GM21526 (cell line): ENCODE measurements around the gene CFAP73.
"Not testable (repeated sequence)": the region's sequence is repeated elsewhere in the genome, so short reads cannot be mapped to it uniquely, and the experiment has no call there.

Experiments
- ATAC-seq: cut with Tn5 transposase; IDR thresholded peaks from one replicate; pipeline ENCODE4 v1.9.1; 2021; ENCODE audit warnings: moderate library complexity; ENCODE audit not compliant: unreplicated experiment, low FRiP score

Gene CFAP73

DNA sequence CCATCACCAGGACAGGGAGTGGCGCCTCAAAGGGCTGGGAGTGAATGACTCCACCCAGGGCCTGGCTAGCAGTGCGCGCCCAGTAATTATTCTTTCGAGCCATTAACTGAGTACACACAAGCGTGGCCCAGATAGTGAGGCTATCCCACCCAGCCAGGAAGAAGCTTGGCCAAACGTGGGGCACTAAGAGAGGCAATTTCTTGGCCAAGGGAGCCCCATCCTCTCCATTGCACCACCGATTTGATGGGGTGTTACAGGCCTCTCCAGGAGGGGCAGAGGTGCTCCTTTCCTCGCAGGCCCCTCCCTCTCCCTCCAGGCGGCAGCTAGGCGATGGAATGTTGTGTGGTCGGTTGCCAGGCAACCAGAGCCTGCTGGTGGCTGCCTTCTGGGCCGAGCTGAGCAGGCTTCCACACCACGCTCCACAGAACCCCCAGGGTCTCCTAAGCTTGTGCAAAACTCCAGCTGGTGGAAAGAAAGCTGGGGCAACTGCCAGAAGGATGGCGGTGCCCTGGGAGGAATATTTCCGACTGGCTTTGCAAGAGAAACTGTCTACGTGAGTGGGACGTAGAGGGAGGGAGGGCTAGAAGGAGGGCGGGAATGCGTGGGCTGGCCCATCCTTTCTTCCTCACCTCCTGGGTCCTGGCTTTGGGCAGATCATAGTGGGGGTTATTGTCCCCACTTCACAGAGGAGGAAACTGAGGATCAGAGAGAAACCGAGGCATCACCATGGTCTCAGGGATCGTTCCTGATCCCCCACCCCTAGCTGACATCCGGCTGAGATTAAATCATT is at the start of gene CFAP73:
Gene CFAP73, plus strand, starts transcription at position 364 of the 790 bp plus-strand sequence. Its CDS starts 134 bp downstream, at position 498.
- ATAC-seq, result no peak

DNA sequence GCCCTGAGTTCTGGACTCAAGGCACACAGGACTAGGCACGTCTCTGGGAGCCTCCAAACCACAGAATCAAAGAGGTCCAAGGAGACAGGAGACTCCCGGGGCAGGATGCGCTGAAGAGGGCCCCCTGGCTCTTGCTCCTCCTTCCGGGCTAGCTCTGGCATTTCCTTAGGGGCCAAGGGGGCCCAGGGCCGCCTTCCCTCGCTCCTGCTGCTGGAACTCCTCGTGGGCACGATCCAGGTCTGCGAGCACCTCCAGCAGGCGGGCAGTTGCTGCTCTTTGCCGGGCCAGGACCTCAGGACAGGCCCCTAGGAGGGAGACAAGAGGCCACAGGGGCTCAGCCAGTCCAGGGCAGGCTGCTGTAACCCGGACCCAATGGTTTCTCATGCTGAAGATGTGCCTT is 49.8 kb upstream of the CFAP73 start:
- ATAC-seq, result no peak

DNA sequence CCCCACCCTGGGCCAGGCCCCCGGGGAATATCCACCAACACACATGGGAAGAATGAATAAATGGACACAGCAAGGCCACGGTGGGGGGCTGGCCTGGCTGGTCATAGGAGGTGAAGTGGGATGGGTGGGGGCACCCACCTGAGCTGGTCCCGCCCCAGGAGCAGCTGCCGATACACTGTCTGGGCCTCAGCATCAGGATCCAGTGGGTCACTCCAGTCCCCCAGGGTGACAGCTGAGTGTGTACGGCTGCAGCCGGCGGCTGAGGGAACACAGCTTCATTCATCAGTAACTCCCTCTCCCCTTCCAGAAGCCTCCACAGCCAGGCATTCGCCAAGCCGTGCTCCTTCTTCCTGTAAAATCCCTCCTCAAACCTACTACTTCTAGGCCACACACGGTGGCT is 47.8 kb upstream of the CFAP73 start:
- ATAC-seq, result no peak

DNA sequence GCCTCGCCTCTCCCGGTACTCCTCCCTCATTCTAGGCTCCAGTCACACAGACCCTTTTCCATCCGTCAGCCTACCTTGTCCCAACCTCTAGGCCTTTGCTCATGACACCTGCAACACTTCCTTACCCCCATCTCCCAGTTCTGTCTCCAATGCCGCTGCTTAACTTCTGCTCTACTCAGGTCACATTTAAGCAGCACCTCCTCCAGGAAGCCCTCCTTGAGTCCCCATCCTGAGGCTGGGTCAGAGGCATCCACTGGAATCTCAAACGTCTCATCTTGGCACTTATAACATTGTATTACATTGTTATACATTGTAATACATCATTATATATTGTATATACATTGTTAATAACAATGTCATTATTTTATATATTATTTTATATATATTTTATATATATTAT is 46.7 kb upstream of the CFAP73 start:
- no peak for ATAC-seq

DNA sequence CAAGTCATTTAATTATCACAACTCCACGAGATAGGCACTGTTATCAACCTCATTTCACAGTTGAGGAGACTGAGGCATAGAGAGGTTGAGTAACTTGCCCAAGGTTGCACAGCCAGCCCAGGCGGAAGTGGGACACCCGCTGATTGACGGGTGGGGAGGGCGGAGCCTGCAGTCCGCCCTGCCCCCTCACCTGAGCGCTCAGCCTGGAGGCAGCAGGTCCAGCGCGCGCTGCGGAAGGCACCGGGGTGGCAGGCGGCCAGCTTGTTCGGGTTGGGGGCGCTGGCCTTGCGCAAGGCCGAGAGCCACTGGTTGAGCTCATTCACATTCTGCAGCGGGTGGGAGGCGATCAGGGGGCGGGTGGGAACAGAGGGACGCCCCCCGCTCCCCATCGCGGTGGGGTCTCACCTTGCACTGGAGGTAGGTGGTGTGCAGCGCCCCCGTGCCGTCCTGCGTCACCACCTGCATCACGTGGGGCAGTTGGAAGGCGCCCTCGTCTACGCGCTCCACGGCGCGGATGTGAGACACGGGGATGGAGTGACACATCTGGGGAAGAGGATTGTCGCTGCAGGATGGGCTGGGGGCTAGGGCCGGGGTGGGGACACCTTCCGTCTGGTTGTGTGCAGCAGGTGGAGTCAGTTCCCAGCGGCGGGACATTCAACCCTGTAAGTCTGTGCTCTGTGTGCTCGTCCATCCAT is 45.6 kb upstream of the CFAP73 start:
- ATAC-seq, result no peak

DNA sequence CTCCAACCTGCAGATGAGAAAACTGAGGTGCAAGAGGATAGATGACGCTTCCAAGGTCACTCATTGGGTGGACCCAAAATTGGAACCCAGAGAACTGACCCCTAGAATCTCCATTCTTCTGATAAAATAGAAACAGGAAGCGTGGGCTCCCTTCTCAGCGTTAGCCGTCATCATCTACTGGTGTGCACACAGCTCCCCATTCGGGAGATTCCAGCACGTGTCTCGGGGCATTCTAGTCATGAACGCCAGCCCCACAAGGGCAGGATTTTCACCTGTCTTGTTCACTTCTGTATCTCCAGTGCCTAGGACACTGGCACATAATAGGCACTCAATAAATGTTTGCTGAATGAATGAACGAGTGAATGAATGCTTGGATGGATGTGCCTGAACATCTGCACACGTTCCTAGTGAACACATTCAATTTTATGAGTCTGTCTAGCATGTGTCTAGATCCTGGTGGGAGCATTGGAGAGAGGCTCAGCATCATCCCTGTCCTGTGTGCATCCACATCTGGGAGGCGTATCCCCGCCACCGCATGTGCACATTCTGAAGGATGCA is 44.5 kb upstream of the CFAP73 start:
- no peak for ATAC-seq

DNA sequence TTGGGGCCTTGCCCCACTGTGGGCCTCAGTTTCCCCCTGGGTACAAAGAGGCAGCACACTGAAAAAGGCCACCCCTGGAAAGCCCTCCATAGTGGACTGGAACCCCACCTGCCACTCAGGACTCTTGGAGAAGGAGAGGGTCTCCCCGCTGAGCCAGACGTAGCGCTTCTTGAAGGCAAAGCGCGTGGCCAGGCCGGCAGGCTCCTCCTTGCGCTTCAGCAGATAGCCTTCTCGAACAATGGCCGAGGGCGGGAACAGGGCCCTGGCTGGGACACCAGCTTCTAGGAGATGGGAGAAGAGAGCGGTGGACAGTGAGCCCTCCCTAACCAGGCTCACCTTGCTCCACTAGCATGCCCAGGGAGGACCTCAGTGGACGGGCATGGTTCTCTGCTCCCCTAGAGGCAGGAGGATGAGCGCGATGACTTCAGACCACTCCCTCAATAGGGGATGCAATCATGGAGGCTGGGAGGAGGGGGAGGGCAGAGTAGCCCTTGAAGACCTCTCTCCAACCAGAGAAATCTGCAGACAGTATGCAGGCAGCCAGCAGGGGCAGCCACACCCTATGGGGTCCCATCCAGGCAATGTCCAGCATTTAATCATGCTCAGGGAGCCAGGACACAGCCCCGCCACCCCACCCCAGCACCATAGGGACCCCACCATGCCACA is 43.8 kb upstream of the CFAP73 start:
- no peak for ATAC-seq

DNA sequence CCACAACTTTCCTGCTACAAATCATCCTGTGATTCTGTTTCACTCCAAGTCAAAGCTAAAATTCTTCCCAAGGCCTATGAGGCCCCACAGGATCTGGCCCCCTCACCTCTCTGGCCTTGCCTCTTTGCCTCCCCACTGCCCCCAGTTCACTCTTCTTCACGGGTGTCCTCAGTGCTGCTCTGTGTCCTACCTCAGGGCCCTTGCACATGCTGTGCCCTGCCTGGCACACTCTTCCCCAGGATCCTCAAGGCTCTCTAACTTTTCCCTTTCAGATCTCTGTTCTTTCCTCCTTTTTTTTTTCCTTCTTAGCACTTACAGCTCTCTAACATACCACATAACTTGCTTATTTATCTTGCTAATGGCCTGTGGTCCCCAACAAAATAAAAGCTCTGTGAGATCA is 43.2 kb upstream of the CFAP73 start:
- ATAC-seq, result no peak

DNA sequence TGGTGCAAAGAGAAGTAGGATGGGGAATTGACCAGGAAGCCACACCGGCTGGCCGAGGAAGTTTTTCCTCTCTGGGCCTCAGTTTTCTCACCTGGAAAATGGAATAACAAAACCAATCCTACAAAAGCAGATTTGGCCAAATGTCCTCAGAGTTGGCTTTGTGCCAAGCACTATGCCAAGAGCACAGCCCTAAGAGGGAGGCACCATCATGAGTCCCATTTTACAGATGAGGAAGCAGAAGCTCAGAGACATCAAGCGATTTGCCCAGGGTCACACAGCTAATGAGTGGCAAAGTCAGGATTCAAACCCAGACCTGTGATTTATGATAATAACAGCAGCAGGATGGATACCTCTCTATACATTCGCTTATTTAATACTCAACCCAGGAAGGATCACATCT is 41.2 kb upstream of the CFAP73 start:
- no peak for ATAC-seq

DNA sequence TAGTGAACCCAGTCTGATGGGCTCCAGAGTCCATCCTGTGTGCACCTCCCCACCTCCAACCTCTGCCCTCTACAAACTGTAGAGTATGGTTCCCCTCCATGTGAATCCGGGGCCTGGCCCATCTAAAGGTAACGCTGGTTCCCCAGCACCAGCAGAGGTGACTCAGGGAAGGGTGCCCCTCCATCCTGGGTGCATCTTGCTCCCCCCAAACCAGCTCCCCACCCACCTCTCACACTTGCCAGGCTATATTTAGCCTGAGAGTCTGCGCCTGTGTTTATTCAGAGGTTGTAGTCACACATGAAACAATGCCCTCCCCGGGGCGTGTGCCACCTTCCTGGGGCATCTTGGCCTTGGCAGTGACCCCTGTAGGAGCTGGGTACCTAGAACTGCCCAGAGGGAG is 40.2 kb upstream of the CFAP73 start:
- no peak for ATAC-seq

DNA sequence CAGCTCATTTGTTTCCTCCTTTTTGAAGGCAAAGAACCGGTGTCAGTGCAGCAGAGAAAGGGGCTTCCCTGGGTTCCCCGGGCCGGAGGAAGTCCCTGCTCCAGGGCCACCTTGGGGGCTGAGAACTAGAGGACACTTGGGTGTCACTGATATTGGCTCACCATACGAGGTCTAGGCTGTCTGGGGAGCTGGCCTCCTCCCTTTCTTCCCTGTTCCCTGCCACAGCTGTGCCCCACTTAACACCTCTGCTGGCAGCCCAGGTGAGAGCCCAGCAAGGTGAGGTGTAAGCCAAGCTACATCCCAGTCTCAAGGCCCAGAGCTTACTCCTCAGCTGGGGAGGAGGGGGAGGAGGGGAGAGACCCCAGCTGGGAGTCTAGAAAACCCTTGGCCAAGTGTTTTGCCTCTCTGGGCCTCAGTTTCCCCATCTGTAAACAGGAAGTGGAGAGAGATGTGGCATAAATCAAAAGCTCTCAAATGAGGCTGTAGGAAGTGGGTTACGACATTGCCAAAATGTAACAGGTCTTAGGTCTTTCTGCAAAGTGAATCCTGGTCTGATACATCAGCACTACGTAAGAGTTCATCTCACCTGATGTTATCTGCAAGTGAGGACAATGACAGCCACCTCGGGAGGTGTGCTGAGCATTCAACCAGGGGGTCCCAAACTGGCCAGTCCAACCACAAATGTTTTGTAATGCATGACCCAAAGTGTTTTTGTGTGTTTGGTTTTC is 39.5 kb upstream of the CFAP73 start:
- no peak for ATAC-seq

DNA sequence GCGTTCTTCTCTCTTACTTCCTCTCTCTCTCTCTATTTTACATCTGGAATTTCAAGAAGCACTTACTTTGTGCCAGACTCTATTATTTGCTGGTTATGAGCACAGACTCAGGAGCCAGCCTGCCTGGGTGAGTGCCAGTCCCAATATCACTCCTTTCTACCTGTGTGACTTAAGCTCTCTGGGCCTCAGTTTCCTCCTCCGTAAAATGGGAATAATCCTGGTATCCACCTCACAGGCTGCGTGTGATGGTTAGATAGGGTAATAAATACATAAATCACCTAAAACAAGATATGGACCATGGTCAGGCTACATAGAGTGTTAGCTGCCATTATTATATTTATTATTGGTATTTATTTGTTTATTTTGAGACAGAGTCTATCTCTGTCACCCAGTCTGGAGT is 38.3 kb upstream of the CFAP73 start:
- ATAC-seq, result no peak

DNA sequence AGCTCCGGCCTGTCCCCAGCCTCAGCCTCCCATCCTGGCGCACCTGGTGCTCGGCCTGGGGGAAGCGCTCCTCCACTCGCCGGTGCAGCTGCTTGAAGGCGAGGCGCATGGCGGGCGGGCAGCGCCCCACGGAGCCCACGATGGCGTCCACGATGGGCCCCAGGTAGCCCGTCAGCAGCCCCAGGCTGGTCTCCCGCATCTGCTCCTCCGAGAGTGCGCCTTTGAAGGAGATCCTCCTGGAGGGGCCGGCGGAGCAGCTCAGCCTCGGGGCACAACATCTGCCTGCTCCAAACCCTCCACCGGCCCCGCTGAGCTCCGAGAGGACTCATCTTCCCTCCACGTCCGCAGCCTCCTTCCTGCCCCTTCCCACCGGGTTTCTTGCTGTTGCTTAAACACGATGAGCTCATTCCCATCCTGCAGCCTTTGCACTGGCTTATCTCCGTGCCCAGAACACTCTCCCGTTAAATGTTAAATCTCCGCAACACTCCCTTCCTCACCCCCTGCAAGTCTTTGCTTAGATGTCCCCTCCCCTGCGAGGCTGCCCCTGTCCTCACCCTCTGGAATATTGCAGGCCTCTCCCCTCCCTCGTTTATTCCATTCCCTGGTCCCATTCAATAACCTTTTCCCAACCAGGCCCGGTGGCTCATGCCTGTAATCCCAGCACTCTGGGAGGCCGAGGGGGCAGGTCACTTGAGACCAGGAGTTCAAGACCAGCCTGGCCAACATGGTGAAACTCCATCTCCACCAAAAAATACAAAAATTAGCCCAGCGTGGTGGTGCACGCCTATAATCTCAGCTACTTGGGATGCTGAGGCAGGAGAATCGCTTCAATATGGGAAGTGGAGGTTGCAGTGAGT is 37.3 kb upstream of the CFAP73 start:
- no peak for ATAC-seq

DNA sequence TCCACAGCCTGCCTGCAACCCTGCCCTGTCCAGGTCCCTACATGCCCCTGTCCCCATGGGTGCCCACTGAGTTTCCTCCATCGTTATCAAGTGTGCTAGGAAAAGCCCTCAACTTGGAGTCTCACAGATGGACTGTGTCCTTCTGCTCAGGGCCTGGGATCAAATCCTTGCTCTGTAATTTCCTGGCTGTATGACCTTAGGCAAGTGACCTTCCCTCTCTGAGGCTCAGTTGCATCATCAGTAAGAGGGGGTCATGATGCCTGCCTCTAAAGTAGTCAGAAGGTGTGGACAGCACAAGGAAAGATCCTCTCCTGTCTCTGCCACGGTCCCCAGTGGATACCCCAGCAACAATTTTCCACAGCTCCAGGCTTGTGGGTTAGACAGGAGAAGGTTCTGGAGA is 36.1 kb upstream of the CFAP73 start:
- ATAC-seq, result no peak

DNA sequence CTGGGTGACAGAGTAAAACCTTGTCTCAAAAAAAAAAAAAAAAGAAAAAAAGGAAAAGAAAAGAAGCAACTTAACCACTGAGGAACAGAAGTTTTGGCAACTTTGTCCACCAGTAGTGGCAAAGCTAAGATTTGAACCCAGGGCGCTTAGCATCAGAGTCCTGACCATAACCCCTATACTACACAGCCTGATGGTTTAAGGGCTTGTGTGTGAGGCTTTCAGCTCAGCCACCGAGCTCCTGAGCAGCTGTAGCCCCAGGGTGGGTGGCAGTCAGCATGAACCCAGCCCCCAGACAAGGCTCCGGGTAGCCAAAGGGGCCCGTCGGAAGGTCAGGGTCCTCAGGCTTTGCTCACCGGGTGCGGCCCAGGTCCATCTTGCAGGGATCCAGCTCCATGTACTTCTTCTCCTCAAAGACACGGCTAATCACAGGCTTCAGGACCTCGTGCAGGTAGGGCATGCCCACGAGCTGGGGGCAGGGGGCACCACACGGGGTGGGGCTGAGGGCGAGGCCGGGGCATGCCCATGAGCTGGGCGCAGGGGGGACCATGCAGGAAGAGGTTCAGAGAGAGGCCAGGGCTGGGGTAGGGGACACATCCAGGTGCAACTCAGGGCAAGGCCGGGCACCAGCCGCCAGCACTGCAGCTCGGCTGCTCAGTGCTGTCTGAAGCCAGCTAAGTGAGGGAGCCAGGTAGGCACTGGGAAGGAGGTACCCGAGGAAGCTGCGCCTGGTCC is 34.9 kb upstream of the CFAP73 start:
- ATAC-seq, result no peak

DNA sequence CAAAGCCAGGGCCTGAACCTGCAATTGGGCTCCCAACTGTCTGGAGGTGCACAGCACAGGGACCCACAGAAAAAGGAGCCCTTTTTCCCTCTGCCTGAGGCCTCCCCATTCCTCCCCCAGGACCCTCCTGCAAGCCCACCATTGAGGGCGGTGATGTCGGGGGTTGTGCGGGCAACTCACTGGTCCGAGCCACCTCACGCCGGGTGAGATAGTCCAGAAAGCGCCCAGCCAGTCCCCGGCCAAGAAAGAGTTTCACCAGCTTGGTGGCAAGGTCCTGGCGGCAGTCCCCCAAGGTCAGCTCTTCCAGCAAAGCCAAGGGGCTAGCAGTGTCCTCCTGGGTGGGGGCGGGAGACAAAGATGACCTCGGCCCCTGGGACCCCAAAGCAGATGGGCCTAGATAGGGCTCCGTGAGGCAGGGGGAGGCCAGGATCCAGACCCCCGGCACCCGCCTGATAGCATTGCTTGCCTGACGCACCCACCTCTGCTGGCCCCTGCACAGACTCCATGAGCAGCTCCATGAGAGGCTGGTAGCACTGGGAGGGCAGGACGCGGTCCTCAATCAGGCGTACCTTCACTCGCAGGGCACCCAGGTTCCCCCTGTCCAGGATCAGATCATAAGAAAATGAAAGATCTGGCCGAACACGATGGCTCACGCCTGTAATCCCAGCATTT is 33.9 kb upstream of the CFAP73 start:
- ATAC-seq, result no peak

DNA sequence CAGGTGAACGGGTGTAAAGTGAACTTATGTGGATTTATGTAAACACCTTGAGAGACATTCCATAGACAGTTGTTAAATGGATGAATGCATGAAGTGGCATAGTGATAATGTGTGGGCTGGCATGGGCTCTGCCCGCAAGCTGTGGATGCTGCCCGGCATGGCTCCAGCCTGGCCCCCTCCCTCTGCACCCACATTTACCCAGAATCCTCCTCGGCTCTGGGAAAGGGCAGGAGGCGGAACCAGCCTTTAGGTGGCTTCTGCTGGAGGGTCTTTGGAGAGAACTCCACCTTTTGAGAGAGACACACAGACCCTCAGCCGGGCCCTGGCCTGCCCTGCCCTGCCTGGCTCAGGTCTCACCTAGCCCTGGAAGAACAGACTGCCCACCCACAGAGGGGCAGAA is 32.6 kb upstream of the CFAP73 start:
- ATAC-seq, result no peak

DNA sequence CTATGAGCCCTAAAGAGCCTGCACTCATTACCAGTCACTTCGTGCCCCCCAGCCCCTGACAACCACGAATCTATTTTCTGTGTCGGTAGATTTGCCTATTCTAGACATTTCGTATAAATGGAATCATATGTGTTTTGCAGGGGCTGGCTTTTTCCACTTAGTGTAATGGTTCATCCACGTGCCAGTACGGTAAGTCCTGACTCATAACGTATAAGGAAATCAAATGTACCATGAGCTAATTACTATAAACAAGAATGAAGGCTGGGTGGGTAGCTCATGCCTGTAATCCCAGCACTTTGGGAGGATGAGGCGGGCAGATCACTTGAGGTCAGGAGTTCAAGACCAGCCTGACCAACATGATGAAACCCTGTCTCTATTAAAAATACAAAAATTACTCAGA is 31.8 kb upstream of the CFAP73 start:
- ATAC-seq, result not testable (repeated sequence)

DNA sequence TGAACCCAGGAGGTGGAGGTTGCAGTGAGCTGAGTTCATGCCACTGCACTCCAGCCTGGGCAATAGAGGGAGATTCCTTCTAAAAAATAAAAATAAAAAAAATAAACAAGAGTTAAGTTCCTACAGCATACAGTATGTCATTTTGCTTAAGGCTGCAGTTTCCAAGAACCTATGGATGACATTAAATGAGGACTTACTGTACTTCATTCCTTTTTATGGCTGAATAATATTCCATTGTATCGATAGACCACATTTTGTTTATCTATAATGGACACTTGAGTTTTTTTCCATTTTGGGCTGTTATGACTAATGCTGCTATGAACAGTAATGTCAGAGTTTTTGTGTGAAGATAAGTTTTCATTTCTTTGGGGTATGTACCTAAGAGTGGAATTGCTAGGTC is 31.4 kb upstream of the CFAP73 start:
- ATAC-seq, result no peak
